Measurements from ENCODE around the gene NR1H4. TPM values are rescaled to one million over a fixed set of nuclear protein-coding genes. Genes with fewer than 3 reads are reported as not detected.

The NR1H4 gene
- total and polyA plus RNA-seq, 10 donors = 0.18 to 1.1 (median 0.83) TPM; not detected in 3

DNA sequence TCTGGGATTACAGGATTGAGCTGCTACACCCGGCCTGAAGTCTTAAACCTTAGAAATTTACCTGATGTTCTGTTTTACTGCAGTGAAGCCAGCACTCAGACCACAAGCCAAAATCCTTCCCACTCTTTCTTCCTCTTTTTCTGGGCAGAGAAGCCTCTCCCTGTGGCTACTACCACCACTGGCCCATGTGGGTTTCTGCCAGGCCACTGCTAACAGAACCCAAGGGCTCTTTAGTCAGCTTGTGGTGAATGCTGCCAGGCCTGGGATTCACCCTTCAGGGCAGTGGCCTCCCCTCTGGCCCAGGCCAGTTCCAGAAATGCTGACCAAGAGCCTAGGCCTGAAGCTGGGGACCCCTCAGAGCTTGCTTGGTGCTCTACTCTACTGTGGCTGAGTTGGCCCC lies 135.1 kb downstream of the NR1H4 start:
- no peaks in the 10 kb centered on the region for H3K27me3 ChIP-seq (replicated peaks in 1 of 7)
- intact Hi-C loops (cut with DNase I; ENCODE audit: low total_unique reads) = no loop called here
- H3K4me1 ChIP-seq = no peaks in the 10 kb centered on the region
- H3K4me3 ChIP-seq = no peak overlapping the region
- WGBS, 5 donors = 67 to 89% (median 72%) methylated on average over 1 of the region's 1 CpG
- peaks cover 0 to 2% (median 0%) of the 10 kb centered on the region in 8 donors for H3K9me3 ChIP-seq
- TF ChIP-seq, protein P1, sequence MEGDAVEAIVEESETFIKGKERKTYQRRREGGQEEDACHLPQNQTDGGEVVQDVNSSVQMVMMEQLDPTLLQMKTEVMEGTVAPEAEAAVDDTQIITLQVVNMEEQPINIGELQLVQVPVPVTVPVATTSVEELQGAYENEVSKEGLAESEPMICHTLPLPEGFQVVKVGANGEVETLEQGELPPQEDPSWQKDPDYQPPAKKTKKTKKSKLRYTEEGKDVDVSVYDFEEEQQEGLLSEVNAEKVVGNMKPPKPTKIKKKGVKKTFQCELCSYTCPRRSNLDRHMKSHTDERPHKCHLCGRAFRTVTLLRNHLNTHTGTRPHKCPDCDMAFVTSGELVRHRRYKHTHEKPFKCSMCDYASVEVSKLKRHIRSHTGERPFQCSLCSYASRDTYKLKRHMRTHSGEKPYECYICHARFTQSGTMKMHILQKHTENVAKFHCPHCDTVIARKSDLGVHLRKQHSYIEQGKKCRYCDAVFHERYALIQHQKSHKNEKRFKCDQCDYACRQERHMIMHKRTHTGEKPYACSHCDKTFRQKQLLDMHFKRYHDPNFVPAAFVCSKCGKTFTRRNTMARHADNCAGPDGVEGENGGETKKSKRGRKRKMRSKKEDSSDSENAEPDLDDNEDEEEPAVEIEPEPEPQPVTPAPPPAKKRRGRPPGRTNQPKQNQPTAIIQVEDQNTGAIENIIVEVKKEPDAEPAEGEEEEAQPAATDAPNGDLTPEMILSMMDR (IDR thresholded peaks at IDR 0.05 in 8 of 11, conservative IDR thresholded peaks at IDR 0.05 in 3 of 11) = no peak
- TF ChIP-seq POLR2A (IDR thresholded peaks at IDR 0.05) = no peak
- TF ChIP-seq POLR2AphosphoS5 (IDR thresholded peaks at IDR 0.05) = no peak
- no peaks in the 10 kb centered on the region for H3K36me3 ChIP-seq
- H3K27ac ChIP-seq = no peak overlapping the region
- no peak for DNase-seq

DNA sequence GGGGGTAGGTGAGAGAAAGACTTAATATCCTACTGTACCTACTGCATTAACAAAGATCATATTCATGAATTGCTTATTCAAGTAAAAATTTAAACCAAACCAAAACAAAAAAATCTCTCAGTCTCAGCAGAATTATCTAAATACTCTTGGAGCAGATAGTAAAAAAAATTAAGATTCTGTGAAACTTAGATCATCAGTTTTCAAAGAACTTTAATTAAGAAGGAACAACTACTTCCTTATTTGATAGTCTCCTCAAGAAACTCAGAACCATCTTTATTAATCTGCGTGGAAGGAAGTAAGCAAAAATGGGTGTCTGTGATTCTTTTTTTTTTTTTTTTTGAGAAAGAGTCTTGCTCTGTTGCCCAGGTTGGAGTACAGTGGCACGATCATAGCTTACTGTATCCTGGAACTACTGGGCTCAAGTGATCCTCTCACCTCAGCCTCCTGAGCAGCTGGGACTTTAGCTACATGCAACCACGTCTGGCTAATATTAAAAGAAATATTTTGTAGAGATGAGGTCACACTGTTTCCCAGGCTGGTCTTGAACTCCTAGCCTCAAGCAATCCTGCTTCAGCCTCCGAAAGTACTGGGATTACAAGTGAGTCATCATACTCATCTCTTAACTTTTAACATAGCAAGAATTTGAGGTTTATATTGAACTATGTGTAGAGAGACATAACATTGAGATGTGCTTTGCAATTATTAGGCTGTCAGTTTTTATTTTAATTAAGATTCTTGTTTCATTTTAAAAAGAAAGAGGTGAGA lies 137.2 kb downstream of the NR1H4 start:
- WGBS, 5 donors = 65 to 73% (median 73%) methylated on average over 4 of the region's 4 CpGs
- no peaks in the 10 kb centered on the region for H3K4me1 ChIP-seq
- intact Hi-C loops (cut with DNase I; ENCODE audit: low total_unique reads) = no loop called here
- no peak overlapping the region for H3K4me3 ChIP-seq
- DNase-seq = no peak
- H3K27me3 ChIP-seq (replicated peaks in 1 of 7) = no peaks in the 10 kb centered on the region
- peaks cover 0 to 2% (median 0%) of the 10 kb centered on the region in 8 donors for H3K9me3 ChIP-seq
- TF ChIP-seq POLR2AphosphoS5 (IDR thresholded peaks at IDR 0.05) = no peak
- TF ChIP-seq, protein P1 (IDR thresholded peaks at IDR 0.05 in 8 of 11, conservative IDR thresholded peaks at IDR 0.05 in 3 of 11) = no peak
- no peak for TF ChIP-seq POLR2A (IDR thresholded peaks at IDR 0.05)
- H3K36me3 ChIP-seq = no peaks in the 10 kb centered on the region
- H3K27ac ChIP-seq = no peak overlapping the region

DNA sequence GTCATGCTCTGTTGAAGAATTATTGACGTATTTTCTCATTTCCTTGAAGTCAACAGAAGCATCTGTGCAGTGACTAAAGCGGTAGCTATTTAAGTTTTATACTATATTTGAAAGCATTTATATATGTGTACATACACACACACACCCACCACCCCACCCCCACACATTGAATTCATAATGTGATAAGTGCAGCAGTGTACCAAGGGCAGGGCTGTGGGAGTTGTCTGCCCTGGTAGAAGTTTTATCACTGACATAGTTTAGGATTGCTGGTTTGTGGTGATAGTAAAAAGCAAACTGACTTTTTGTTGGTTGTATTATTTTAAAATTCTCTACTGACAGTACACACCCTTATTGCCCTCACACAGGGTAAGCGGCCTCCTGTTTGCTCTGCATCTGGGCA lies 138.9 kb downstream of the NR1H4 start:
- intact Hi-C loops (cut with DNase I; ENCODE audit: low total_unique reads) = no loop called here
- H3K4me3 ChIP-seq = no peak overlapping the region
- no peaks in the 10 kb centered on the region for H3K36me3 ChIP-seq
- no peaks in the 10 kb centered on the region for H3K27me3 ChIP-seq (replicated peaks in 1 of 7)
- TF ChIP-seq POLR2AphosphoS5 (IDR thresholded peaks at IDR 0.05) = no peak
- TF ChIP-seq, protein P1 (IDR thresholded peaks at IDR 0.05 in 8 of 11, conservative IDR thresholded peaks at IDR 0.05 in 3 of 11) = no peak
- TF ChIP-seq POLR2A (IDR thresholded peaks at IDR 0.05) = no peak
- 90 to 97% (median 94%) methylated on average over 3 of the region's 3 CpGs for WGBS, 5 donors
- H3K9me3 ChIP-seq = no peaks in the 10 kb centered on the region
- H3K27ac ChIP-seq = no peak overlapping the region
- no peaks in the 10 kb centered on the region for H3K4me1 ChIP-seq
- DNase-seq = no peak

Small RNA genes lying within 50 kb of the gene (small RNA-seq; reads per million reads assigned to genes)
- gene AC010200.2 = 0 reads per million in 4 donors

Other genes with a start within 250 kb of the NR1H4 start
- gene DEPDC4, start 206.8 kb upstream of the NR1H4 start, total RNA-seq = 1 to 10 TPM in 1 of 7 donors, under 1 TPM in 4, not detected in 2; 0.26 to 1.4 (median 0.73) TPM
- under 1 TPM; 0.22 to 0.64 (median 0.24) TPM for gene DEPDC4, start 206.8 kb upstream of the NR1H4 start, polyA plus RNA-seq
- gene SCYL2, start 206.7 kb upstream of the NR1H4 start, total RNA-seq = 10 to 100 TPM; 35.8 to 72.4 (median 48.7) TPM
- gene SCYL2, start 206.7 kb upstream of the NR1H4 start, polyA plus RNA-seq = 10 to 100 TPM in 1 of 3 donors, 1 to 10 TPM in 2; 8.4 to 10.9 (median 9.5) TPM
- under 1 TPM in 1 of 7 donors, not detected in 6; 0.34 TPM for gene SLC17A8, start 116.8 kb upstream of the NR1H4 start, total RNA-seq
- gene SLC17A8, start 116.8 kb upstream of the NR1H4 start, polyA plus RNA-seq = under 1 TPM in 1 of 3 donors, not detected in 2; 0.02 TPM
- gene GAS2L3, start 99.8 kb downstream of the NR1H4 start, total RNA-seq = 10 to 100 TPM in 1 of 7 donors, 1 to 10 TPM in 6; 5.4 to 10.8 (median 6.7) TPM
- gene GAS2L3, start 99.8 kb downstream of the NR1H4 start, polyA plus RNA-seq = 1 to 10 TPM in 1 of 3 donors, under 1 TPM in 2; 0.49 to 2.3 (median 0.52) TPM

Measured in spleen (tissue), 11 donors.